Mucosa of stomach (tissue), 1 donor: ENCODE data around the gene ARHGAP35.
"Not testable (repeated sequence)": the region's sequence is repeated elsewhere in the genome, so short reads cannot be mapped to it uniquely, and the experiment has no call there.

ENCODE experiments used
- H3K27me3 ChIP-seq: one replicate; pipeline ENCODE4 v1.7.0; 2013; ENCODE audit warnings: mild to moderate bottlenecking, low read length; ENCODE audit not compliant: control insufficient read depth, insufficient read depth
- H3K36me3 ChIP-seq: one replicate; pipeline ENCODE4 v1.7.0; 2013; ENCODE audit warnings: low read length; ENCODE audit not compliant: control insufficient read depth, insufficient read depth
- H3K4me1 ChIP-seq: one replicate; pipeline ENCODE4 v1.7.0; 2013; ENCODE audit warnings: mild to moderate bottlenecking, low read length; ENCODE audit not compliant: control insufficient read depth, insufficient read depth
- H3K4me3 ChIP-seq: one replicate; pipeline ENCODE4 v1.7.0; 2013; ENCODE audit warnings: low read length
- H3K9ac ChIP-seq: one replicate; pipeline ENCODE4 v1.7.0; 2013; ENCODE audit warnings: mild to moderate bottlenecking, low read length, moderate library complexity
- H3K9me3 ChIP-seq: one replicate; pipeline ENCODE4 v1.7.0; 2013; ENCODE audit warnings: mild to moderate bottlenecking, low read length, moderate library complexity; ENCODE audit not compliant: control insufficient read depth
- donor health status: Pancreatic carcinoma.

ARHGAP35 gene

DNA sequence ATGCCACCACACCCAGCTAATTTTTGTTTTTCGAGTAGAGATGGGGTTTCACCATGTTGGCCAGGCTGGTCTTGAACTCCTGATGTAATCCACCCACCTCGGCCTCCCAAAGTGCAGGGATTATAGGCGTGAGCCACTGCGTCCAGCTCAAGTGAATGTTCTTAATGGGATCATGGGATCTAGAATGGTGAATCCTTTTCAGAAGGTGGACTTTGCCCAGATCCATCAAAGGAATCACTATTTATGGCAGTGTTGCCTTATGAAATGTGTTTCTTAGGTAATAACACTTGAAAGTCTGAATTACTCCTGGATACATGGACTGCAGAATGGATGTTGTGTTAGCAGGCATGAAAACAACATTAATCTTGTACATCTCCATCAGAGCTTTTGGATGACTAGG, 20.3 kb downstream of the ARHGAP35 start:
- Histone ChIP-seq H3K36me3 (no peaks in the 10 kb centered on the region), H3K9ac (no peak overlapping the region), H3K4me3 (no peak overlapping the region), H3K9me3 (no peaks in the 10 kb centered on the region), H3K4me1 (no peaks in the 10 kb centered on the region), H3K27me3 (no peaks in the 10 kb centered on the region)

- Histone ChIP-seq H3K4me1 (no peaks in the 10 kb centered on the region), H3K36me3 (no peaks in the 10 kb centered on the region), H3K4me3 (no peak overlapping the region), H3K27me3 (no peaks in the 10 kb centered on the region), H3K9me3 (no peaks in the 10 kb centered on the region), H3K9ac (no peak overlapping the region)
Measured at GRCh38 chr19:46882034-46882433, 21.2 kb downstream of the ARHGAP35 start.

- H3K9ac ChIP-seq, H3K36me3 ChIP-seq, H3K9me3 ChIP-seq, H3K27me3 ChIP-seq, H3K4me1 ChIP-seq, H3K4me3 ChIP-seq: not testable (repeated sequence)
Measured at GRCh38 chr19:46882751-46883150, 22.0 kb downstream of the ARHGAP35 start.

DNA sequence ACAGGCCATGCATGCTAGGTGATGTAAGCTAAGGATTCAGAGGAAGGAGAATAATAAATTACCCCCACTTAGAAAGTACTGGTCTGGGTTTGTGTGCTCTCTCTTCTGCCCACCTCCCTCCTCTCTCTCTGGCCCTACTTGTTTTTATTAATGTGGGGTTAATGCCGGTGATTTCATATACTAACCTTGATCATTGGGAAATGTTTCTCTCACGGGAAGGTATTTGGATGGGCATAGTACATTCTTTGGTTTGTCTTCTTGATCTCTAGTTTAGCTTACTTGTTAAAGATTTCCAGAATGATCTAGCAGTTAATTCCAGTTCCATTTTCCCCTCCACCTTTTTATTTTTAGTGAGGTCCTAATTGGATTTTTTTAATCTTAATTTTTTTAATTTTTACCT, 24.6 kb downstream of the ARHGAP35 start:
- H3K4me1 ChIP-seq = peaks cover 10% of the 10 kb centered on the region
- no peak overlapping the region for H3K4me3 ChIP-seq
- H3K27me3 ChIP-seq = no peaks in the 10 kb centered on the region
- no peaks in the 10 kb centered on the region for H3K9me3 ChIP-seq
- no peak overlapping the region for H3K9ac ChIP-seq
- no peaks in the 10 kb centered on the region for H3K36me3 ChIP-seq

- no peaks in the 10 kb centered on the region for H3K9me3 ChIP-seq
- H3K4me3 ChIP-seq = no peak overlapping the region
- no peak overlapping the region for H3K9ac ChIP-seq
- H3K27me3 ChIP-seq = no peaks in the 10 kb centered on the region
- no peaks in the 10 kb centered on the region for H3K36me3 ChIP-seq
- H3K4me1 ChIP-seq = peaks cover 20% of the 10 kb centered on the region
Measured at GRCh38 chr19:46886546-46887239, 25.9 kb downstream of the ARHGAP35 start.

GRCh38 chr19:46887240-46887782, 26.5 kb downstream of the ARHGAP35 start:
- Histone ChIP-seq H3K9ac (no peak overlapping the region), H3K9me3 (no peaks in the 10 kb centered on the region), H3K4me1 (peaks cover 20% of the 10 kb centered on the region), H3K36me3 (no peaks in the 10 kb centered on the region), H3K27me3 (no peaks in the 10 kb centered on the region), H3K4me3 (no peak overlapping the region)

GRCh38 chr19:46890423-46891170, 29.8 kb downstream of the ARHGAP35 start:
- Histone ChIP-seq H3K36me3 (no peaks in the 10 kb centered on the region), H3K4me3 (no peak overlapping the region), H3K9me3 (no peaks in the 10 kb centered on the region), H3K9ac (no peak overlapping the region), H3K4me1 (peaks cover 20% of the 10 kb centered on the region), H3K27me3 (no peaks in the 10 kb centered on the region)

DNA sequence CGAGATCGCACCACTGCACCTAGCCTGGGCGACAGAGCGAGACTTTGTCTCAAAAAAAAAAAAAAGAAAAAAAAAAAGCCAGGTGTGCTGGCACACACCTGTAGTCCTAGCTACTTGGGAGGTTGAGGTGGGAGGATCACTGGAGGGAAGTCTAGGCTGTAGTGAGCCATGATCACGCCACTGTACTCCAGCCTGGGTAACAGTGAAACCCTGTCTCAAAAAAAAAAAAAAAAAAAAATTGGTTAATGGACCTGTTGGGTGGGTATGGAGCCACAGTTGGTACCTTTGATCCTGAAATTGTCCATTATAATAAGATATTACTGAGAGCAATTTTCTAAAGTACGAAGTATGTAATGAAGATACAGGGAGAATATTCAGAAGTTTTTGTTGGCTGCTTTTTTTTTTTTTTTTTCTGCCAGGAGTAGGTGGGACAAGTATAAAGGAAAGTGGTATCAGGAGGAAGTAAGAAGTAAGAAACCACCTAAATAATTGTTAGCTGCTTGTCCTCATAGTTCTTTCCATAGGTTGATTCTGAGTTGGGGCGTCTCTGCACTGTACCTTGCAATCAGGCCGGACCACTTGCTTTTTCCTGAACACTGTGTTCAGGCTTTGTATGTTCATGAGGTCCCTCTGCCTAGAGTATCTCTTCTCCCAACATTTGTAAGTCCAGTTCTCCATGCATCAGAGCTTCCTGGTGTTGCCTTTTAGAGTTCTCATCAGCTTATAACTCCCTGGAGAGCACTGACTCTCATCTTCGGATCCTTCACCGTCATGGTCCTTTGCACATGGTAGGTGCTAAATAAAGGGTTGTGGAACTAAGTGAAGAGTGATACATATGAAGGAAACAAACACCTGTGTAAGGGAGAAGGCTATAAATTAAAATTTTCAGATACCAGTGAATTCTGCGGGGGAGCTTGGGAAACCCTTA, 31.7 kb downstream of the ARHGAP35 start:
- Histone ChIP-seq H3K9ac (no peak overlapping the region), H3K36me3 (no peaks in the 10 kb centered on the region), H3K4me3 (no peak overlapping the region), H3K9me3 (no peaks in the 10 kb centered on the region), H3K27me3 (no peaks in the 10 kb centered on the region), H3K4me1 (peaks cover 20% of the 10 kb centered on the region)

- Histone ChIP-seq H3K4me3 (no peak overlapping the region), H3K4me1 (peaks cover 5% of the 10 kb centered on the region), H3K36me3 (no peaks in the 10 kb centered on the region), H3K9ac (no peak overlapping the region), H3K9me3 (no peaks in the 10 kb centered on the region), H3K27me3 (no peaks in the 10 kb centered on the region)
Measured at GRCh38 chr19:46896076-46896794, 35.4 kb downstream of the ARHGAP35 start.

- Histone ChIP-seq H3K9me3 (no peaks in the 10 kb centered on the region), H3K4me3 (no peak overlapping the region), H3K36me3 (no peaks in the 10 kb centered on the region), H3K4me1 (peaks cover 9% of the 10 kb centered on the region), H3K27me3 (no peaks in the 10 kb centered on the region), H3K9ac (no peak overlapping the region)
Measured at GRCh38 chr19:46898731-46899130, 37.9 kb downstream of the ARHGAP35 start.

GRCh38 chr19:46900341-46900740, 39.5 kb downstream of the ARHGAP35 start:
- no peaks in the 10 kb centered on the region for H3K9me3 ChIP-seq
- H3K9ac ChIP-seq = no peak overlapping the region
- no peaks in the 10 kb centered on the region for H3K27me3 ChIP-seq
- H3K4me3 ChIP-seq = no peak overlapping the region
- no peaks in the 10 kb centered on the region for H3K36me3 ChIP-seq
- peaks cover 9% of the 10 kb centered on the region for H3K4me1 ChIP-seq
